GM23338 (cell line): ENCODE data around the gene LCNL1. TPM values are rescaled to one million over a fixed set of nuclear protein-coding genes. Genes with fewer than 3 reads are reported as not detected.

Experiments used
- ATAC-seq: fragments of 200-7000 bp; cut with Tn5 transposase; 3 replicates; pipeline ENCODE4 v1.9.1; 2020
- DNase-seq: peaks from one replicate; pipeline ENCODE4 v3.0.0-alpha.2; 2015; ENCODE audit warnings: low spot score
- H2AFZ ChIP-seq: fragments of 200-600 bp; sonication (generic); 2 replicates; pipeline ENCODE4 v1.8.0; 2016; ENCODE audit warnings: antibody characterized with exemption, mild to moderate bottlenecking, moderate library complexity
- H3F3A ChIP-seq: fragments of 200-600 bp; sonication (generic); replicated peaks from 2 replicates; pipeline ENCODE4 v1.8.0; 2017; ENCODE audit warnings: antibody characterized with exemption, mixed run types, low read depth
- H3K27ac ChIP-seq: fragments of 200-600 bp; sonication (generic); 2 replicates; pipeline ENCODE4 v1.6.1; 2016; ENCODE audit warnings: low read depth
- H3K27me3 ChIP-seq: fragments of 200-600 bp; sonication (generic); 2 replicates; pipeline ENCODE4 v1.8.0; 2016; ENCODE audit warnings: mild to moderate bottlenecking, mixed run types, moderate library complexity; ENCODE audit not compliant: insufficient read depth
- H3K36me3 ChIP-seq: fragments of 200-600 bp; sonication (generic); 2 replicates; pipeline ENCODE4 v1.8.0; 2016; ENCODE audit warnings: mild to moderate bottlenecking; ENCODE audit not compliant: insufficient read depth
- H3K4me1 ChIP-seq: fragments of 200-600 bp; sonication (generic); 2 replicates; pipeline ENCODE4 v1.8.0; 2016; ENCODE audit warnings: mild to moderate bottlenecking, moderate library complexity; ENCODE audit not compliant: insufficient read depth
- H3K4me2 ChIP-seq: fragments of 200-600 bp; sonication (generic); 2 replicates; pipeline ENCODE4 v1.7.1; 2017; ENCODE audit warnings: mixed run types
- H3K4me3 ChIP-seq: fragments of 200-600 bp; sonication (generic); 2 replicates; pipeline ENCODE4 v1.6.1; 2016; ENCODE audit warnings: mixed run types
- H3K79me2 ChIP-seq: fragments of 200-600 bp; sonication (generic); replicated peaks from 2 replicates; pipeline ENCODE4 v1.8.0; 2017; ENCODE audit warnings: mild to moderate bottlenecking; ENCODE audit not compliant: insufficient read depth
- H3K9me2 ChIP-seq: fragments of 200-600 bp; sonication (generic); 2 replicates; pipeline ENCODE4 v1.8.0; 2017; ENCODE audit not compliant: insufficient read depth
- H4K20me1 ChIP-seq: fragments of 200-600 bp; sonication (generic); replicated peaks from 2 replicates; pipeline ENCODE4 v1.8.0; 2017; ENCODE audit warnings: mild to moderate bottlenecking; ENCODE audit not compliant: insufficient read depth
- H3K27ac Mint-ChIP-seq: 2 replicates; pipeline ENCODE4 v1.8.0; 2020; ENCODE audit warnings: inconsistent platforms, mild to moderate bottlenecking, moderate library complexity, mixed read lengths
- H3K27me3 Mint-ChIP-seq: 3 replicates; pipeline ENCODE4 v1.8.0; 2022; ENCODE audit warnings: low read depth, mild to moderate bottlenecking, moderate library complexity, mixed read lengths, inconsistent platforms; ENCODE audit not compliant: insufficient read depth, poor library complexity
- H3K36me3 Mint-ChIP-seq: 3 replicates; pipeline ENCODE4 v1.8.0; 2021; ENCODE audit warnings: low read depth, mild to moderate bottlenecking, inconsistent platforms, moderate library complexity, mixed read lengths
- H3K4me1 Mint-ChIP-seq: 3 replicates; pipeline ENCODE4 v1.8.0; 2020; ENCODE audit warnings: mild to moderate bottlenecking, inconsistent platforms, mixed read lengths
- H3K4me3 Mint-ChIP-seq: 3 replicates; pipeline ENCODE4 v1.8.0; 2021; ENCODE audit warnings: moderate library complexity, mild to moderate bottlenecking, inconsistent platforms, mixed read lengths
- H3K9me3 Mint-ChIP-seq: 3 replicates; pipeline ENCODE4 v1.8.0; 2020; ENCODE audit warnings: moderate library complexity, mild to moderate bottlenecking, inconsistent platforms, mixed read lengths
- CREB1 ChIP-seq: fragments of 250-450 bp; sonication (Bioruptor Pico); IDR thresholded peaks from 2 replicates; pipeline ENCODE4 v1.5.0; 2020; ENCODE audit warnings: low read depth, mild to moderate bottlenecking, moderate library complexity
- JUNB ChIP-seq: IDR thresholded peaks from one replicate; pipeline ENCODE4 v1.6.1; 2016; ENCODE audit warnings: antibody characterized with exemption; ENCODE audit not compliant: unreplicated experiment
- ZNF331 ChIP-seq: fragments of 250-450 bp; sonication (Bioruptor Pico); IDR thresholded peaks from 2 replicates; pipeline ENCODE4 v1.5.0; 2020; ENCODE audit warnings: low read depth, mild to moderate bottlenecking, moderate library complexity
- polyA plus RNA-seq: library from polyadenylated mRNA; unstranded; fragments of >200 nt; fragmentation: Nextera tagmentation; extraction: Ambion mirVana; gene quantifications from 2 replicates; pipeline ENCODE4 v1.2.1, GENCODE V29; 2016
- total RNA-seq: library from RNA; depleted of rRNA; stranded (reverse); fragments of >200 nt; shearing (Covaris generic); gene quantifications from 2 replicates; pipeline ENCODE4 v1.2.3, GENCODE V29; 2014
- TF ChIP-seq, protein P1 (sequence below): fragments of 250-450 bp; sonication (Bioruptor Pico); IDR thresholded peaks from 2 replicates; pipeline ENCODE4 v1.5.0; 2020; ENCODE audit warnings: mild to moderate bottlenecking, moderate library complexity
- TF ChIP-seq, protein P2 (sequence below): IDR thresholded peaks from 2 replicates; pipeline ENCODE4 v1.6.1; 2016; ENCODE audit warnings: antibody characterized with exemption

The LCNL1 gene
- total and polyA plus RNA-seq, 2 experiments from 2014 or later: 0.11 TPM; not detected in 1

DNA sequence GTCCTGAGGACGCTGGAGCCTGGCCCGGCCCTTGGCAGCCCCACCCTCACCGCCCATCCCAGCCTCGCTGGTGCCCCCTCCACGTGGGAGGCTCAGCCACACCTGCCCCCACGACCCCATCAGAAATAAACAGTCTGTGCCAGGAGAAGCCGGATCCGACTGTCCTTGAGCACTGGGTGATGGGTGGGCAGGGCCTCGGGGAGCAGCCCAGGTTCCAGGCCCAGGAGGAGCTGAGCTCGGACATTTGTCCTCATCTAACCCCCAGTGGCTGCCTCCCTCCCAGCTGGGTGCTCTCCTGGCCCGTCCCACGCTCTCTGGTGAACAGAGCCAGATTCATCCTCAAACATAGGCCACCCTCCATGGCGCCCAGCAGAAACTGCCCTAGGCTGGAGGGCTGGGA, 10.1 kb upstream of the LCNL1 start (continued):
- TF ChIP-seq, protein P1, sequence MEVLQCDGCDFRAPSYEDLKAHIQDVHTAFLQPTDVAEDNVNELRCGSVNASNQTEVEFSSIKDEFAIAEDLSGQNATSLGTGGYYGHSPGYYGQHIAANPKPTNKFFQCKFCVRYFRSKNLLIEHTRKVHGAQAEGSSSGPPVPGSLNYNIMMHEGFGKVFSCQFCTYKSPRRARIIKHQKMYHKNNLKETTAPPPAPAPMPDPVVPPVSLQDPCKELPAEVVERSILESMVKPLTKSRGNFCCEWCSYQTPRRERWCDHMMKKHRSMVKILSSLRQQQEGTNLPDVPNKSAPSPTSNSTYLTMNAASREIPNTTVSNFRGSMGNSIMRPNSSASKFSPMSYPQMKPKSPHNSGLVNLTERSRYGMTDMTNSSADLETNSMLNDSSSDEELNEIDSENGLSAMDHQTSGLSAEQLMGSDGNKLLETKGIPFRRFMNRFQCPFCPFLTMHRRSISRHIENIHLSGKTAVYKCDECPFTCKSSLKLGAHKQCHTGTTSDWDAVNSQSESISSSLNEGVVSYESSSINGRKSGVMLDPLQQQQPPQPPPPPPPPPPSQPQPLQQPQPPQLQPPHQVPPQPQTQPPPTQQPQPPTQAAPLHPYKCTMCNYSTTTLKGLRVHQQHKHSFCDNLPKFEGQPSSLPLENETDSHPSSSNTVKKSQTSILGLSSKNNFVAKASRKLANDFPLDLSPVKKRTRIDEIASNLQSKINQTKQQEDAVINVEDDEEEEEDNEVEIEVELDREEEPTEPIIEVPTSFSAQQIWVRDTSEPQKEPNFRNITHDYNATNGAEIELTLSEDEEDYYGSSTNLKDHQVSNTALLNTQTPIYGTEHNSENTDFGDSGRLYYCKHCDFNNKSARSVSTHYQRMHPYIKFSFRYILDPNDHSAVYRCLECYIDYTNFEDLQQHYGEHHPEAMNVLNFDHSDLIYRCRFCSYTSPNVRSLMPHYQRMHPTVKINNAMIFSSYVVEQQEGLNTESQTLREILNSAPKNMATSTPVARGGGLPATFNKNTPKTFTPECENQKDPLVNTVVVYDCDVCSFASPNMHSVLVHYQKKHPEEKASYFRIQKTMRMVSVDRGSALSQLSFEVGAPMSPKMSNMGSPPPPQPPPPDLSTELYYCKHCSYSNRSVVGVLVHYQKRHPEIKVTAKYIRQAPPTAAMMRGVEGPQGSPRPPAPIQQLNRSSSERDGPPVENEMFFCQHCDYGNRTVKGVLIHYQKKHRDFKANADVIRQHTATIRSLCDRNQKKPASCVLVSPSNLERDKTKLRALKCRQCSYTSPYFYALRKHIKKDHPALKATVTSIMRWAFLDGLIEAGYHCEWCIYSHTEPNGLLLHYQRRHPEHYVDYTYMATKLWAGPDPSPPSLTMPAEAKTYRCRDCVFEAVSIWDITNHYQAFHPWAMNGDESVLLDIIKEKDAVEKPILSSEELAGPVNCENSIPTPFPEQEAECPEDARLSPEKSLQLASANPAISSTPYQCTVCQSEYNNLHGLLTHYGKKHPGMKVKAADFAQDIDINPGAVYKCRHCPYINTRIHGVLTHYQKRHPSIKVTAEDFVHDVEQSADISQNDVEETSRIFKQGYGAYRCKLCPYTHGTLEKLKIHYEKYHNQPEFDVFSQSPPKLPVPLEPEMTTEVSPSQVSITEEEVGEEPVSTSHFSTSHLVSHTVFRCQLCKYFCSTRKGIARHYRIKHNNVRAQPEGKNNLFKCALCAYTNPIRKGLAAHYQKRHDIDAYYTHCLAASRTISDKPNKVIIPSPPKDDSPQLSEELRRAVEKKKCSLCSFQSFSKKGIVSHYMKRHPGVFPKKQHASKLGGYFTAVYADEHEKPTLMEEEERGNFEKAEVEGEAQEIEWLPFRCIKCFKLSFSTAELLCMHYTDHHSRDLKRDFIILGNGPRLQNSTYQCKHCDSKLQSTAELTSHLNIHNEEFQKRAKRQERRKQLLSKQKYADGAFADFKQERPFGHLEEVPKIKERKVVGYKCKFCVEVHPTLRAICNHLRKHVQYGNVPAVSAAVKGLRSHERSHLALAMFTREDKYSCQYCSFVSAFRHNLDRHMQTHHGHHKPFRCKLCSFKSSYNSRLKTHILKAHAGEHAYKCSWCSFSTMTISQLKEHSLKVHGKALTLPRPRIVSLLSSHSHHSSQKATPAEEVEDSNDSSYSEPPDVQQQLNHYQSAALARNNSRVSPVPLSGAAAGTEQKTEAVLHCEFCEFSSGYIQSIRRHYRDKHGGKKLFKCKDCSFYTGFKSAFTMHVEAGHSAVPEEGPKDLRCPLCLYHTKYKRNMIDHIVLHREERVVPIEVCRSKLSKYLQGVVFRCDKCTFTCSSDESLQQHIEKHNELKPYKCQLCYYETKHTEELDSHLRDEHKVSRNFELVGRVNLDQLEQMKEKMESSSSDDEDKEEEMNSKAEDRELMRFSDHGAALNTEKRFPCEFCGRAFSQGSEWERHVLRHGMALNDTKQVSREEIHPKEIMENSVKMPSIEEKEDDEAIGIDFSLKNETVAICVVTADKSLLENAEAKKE (CRISPR knock-in tag): no peak
- TF ChIP-seq, protein P2, sequence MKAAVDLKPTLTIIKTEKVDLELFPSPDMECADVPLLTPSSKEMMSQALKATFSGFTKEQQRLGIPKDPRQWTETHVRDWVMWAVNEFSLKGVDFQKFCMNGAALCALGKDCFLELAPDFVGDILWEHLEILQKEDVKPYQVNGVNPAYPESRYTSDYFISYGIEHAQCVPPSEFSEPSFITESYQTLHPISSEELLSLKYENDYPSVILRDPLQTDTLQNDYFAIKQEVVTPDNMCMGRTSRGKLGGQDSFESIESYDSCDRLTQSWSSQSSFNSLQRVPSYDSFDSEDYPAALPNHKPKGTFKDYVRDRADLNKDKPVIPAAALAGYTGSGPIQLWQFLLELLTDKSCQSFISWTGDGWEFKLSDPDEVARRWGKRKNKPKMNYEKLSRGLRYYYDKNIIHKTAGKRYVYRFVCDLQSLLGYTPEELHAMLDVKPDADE: no peak
- TF ChIP-seq ZNF331 (CRISPR knock-in tag) (no peak), JUNB (no peak)

DNA sequence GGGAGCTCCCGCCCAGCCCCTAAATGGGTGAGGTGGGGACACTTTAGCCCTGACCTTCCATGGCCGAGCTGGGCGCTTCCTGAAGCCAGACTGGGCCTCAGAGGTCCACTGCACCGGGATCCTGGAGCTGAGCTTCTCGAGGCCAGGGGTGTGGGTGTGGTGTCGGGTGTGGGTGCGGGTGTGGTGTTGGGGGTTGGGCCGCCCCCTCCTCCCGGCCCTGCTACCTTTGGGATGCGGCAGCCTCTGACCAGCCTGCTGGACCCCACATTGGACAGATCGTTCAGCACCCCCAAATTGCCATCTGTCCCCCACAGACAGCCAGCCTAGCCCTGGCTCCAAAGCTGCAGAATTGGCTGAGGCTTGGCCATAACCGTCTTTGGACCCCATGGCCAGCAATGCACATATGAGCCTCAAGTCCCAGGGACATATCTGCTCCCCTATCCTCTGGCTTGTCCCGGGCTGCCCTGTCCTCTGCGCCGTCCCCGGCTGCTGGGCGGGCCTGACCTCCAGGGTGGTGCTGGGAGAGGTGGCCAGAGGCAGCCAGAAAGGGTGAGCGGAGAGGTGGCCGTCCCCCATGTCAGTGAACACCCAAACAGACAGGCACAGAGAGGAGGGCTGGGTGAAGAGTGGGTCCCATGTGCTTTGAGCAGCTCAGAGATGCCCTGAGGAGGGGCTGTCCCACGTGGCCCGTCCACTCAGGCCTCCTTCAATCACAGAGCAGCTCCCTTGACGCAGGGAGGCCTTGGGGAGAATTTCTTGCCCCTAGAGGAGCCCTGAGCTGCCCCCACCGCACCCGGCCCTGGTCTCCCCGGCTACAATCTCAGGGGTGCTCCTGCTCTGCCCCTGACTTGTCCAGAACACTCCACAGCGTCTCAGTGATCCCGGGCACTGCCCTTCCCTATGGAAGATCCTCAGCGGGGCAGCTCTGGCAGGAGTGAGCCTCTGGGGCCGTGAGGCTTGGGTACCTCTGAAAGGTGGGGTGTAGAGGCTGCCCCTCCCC, 8.9 kb upstream of the LCNL1 start:
- H3K4me3 Mint-ChIP-seq: no peak overlapping the region
- no peak overlapping the region for H3K27ac ChIP-seq
- no peak overlapping the region for H2AFZ ChIP-seq
- H3K4me1 ChIP-seq: no peaks in the 10 kb centered on the region
- H3K27ac Mint-ChIP-seq: no peak overlapping the region
- H3K9me2 ChIP-seq: no peaks in the 10 kb centered on the region
- no peaks in the 10 kb centered on the region for H3K27me3 ChIP-seq
- no peaks in the 10 kb centered on the region for H3K36me3 Mint-ChIP-seq
- no peaks in the 10 kb centered on the region for H3K9me3 Mint-ChIP-seq
- no peaks in the 10 kb centered on the region for H3K36me3 ChIP-seq
- no peak overlapping the region for H3K4me2 ChIP-seq
- no peaks in the 10 kb centered on the region for H3K79me2 ChIP-seq
- no peak for ATAC-seq
- H3K4me3 ChIP-seq: no peak overlapping the region
- no peaks in the 10 kb centered on the region for H4K20me1 ChIP-seq
- DNase-seq: no peak
- H3F3A ChIP-seq: no peaks in the 10 kb centered on the region
- H3K27me3 Mint-ChIP-seq: peaks cover 7% of the 10 kb centered on the region
- peaks cover 2% of the 10 kb centered on the region; the same call in 1 of the 3 replicates for H3K4me1 Mint-ChIP-seq
- TF ChIP-seq, protein P2: no peak
- no peak for TF ChIP-seq ZNF331 (CRISPR knock-in tag)
- no peak for TF ChIP-seq CREB1
